ENCODE data around the gene PTPRT.

Gene PTPRT

DNA sequence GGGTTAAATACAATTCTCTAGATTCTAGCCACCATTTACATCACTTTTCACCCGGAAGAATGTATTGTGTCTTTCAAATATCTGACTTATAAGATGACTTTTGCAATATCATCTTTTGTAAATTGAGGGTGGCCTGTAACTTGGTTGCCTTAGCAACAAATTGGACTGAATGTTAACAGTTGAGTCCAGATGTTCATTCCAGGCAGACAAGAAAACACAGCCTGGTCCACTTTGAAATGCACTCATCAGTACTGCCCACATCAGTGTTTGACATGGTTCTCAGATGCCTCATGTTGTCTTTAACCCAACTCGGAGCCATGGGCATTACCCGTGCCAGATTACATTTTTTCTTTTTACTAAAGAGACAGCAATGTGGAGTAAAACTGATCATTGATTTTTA lies 789.9 kb downstream of the PTPRT start:
- Histone ChIP-seq H3K36me3 (ENCODE audit: low read length) (no peaks in the 10 kb centered on the region), H3K79me2 (ENCODE audit: insufficient read depth, low read length) (no peaks in the 10 kb centered on the region), H3K4me3 (ENCODE audit: insufficient read depth, low read length, poor library complexity, severe bottlenecking) (no peak overlapping the region), H2AFZ (ENCODE audit: low read depth, low read length, severe bottlenecking) (no peak overlapping the region), H3K9ac (ENCODE audit: low read length) (no peak overlapping the region), H4K20me1 (ENCODE audit: low read depth, low read length) (no peaks in the 10 kb centered on the region), H3K9me3 (ENCODE audit: insufficient read depth, low read length) (no peaks in the 10 kb centered on the region), H3F3A (ENCODE audit: insufficient read depth) (no peaks in the 10 kb centered on the region), H3K27ac (ENCODE audit: low read depth, low read length) (no peak overlapping the region), H3K27me3 (ENCODE audit: low read length) (no peaks in the 10 kb centered on the region), H3K9me2 (replicated peaks; ENCODE audit: insufficient read depth, low read length) (no peaks in the 10 kb centered on the region), H3K4me2 (ENCODE audit: low read depth, low read length, poor library complexity, severe bottlenecking) (no peak overlapping the region)
- TF ChIP-seq EZH2phosphoT487 (conservative IDR thresholded peaks at IDR 0.05; ENCODE audit: low read length): no peak
- TF ChIP-seq, protein P1, sequence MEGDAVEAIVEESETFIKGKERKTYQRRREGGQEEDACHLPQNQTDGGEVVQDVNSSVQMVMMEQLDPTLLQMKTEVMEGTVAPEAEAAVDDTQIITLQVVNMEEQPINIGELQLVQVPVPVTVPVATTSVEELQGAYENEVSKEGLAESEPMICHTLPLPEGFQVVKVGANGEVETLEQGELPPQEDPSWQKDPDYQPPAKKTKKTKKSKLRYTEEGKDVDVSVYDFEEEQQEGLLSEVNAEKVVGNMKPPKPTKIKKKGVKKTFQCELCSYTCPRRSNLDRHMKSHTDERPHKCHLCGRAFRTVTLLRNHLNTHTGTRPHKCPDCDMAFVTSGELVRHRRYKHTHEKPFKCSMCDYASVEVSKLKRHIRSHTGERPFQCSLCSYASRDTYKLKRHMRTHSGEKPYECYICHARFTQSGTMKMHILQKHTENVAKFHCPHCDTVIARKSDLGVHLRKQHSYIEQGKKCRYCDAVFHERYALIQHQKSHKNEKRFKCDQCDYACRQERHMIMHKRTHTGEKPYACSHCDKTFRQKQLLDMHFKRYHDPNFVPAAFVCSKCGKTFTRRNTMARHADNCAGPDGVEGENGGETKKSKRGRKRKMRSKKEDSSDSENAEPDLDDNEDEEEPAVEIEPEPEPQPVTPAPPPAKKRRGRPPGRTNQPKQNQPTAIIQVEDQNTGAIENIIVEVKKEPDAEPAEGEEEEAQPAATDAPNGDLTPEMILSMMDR (IDR thresholded peaks at IDR 0.05; ENCODE audit: insufficient read depth, low read length, poor library complexity, severe bottlenecking): no peak

DNA sequence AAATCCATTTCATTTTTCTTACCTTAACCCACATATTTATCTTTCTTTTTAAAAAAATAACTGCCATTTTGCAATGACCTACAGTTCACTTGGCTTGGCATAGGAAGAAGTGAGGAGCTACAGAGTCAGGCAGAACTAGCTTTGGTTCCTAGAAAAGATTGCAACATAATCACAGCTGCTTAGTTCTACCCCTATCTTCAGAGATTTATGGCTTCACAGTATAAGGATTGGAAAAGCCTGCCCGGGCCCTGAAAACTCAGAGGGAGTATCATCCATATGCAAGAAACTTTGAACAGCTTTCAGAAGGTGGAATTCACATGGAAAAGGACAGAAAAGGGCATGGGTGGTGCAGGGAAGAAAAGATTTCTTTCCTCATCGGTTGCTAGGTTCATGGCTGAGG lies 797.3 kb downstream of the PTPRT start:
- Histone ChIP-seq H3K36me3 (ENCODE audit: low read length) (no peaks in the 10 kb centered on the region), H3K79me2 (ENCODE audit: insufficient read depth, low read length) (no peaks in the 10 kb centered on the region), H3K9ac (ENCODE audit: low read length) (no peak overlapping the region), H3K27ac (ENCODE audit: low read depth, low read length) (no peak overlapping the region), H3K9me2 (replicated peaks; ENCODE audit: insufficient read depth, low read length) (no peaks in the 10 kb centered on the region), H4K20me1 (ENCODE audit: low read depth, low read length) (no peaks in the 10 kb centered on the region), H3F3A (ENCODE audit: insufficient read depth) (no peaks in the 10 kb centered on the region), H3K4me2 (ENCODE audit: low read depth, low read length, poor library complexity, severe bottlenecking) (no peak overlapping the region), H3K4me3 (ENCODE audit: insufficient read depth, low read length, poor library complexity, severe bottlenecking) (no peak overlapping the region), H3K9me3 (ENCODE audit: insufficient read depth, low read length) (no peaks in the 10 kb centered on the region), H2AFZ (ENCODE audit: low read depth, low read length, severe bottlenecking) (no peak overlapping the region), H3K27me3 (ENCODE audit: low read length) (no peaks in the 10 kb centered on the region)
- no peak for TF ChIP-seq EZH2phosphoT487 (conservative IDR thresholded peaks at IDR 0.05; ENCODE audit: low read length)
- TF ChIP-seq, protein P1 (IDR thresholded peaks at IDR 0.05; ENCODE audit: insufficient read depth, low read length, poor library complexity, severe bottlenecking): no peak

DNA sequence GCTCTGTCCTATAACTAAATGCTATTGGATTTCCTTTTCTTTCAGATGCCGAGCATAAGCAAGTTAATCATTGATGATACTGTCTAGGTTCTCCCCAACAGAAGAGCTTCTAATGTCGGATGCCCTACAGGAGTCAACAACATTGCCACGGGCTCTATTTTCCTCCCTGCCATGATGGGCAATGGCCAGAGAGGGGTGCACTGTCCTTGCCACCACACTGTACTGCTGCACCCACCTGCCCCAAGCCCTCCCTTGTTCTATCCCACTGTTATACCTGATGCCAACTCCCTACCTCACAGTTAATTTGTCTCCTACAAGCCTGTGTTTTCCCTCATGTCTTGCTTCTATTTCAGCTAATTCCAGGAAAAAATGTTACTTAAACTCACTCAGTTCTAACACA lies 797.9 kb downstream of the PTPRT start:
- Histone ChIP-seq H3F3A (ENCODE audit: insufficient read depth) (no peaks in the 10 kb centered on the region), H3K27ac (ENCODE audit: low read depth, low read length) (no peak overlapping the region), H3K4me2 (ENCODE audit: low read depth, low read length, poor library complexity, severe bottlenecking) (no peak overlapping the region), H3K9ac (ENCODE audit: low read length) (no peak overlapping the region), H3K79me2 (ENCODE audit: insufficient read depth, low read length) (no peaks in the 10 kb centered on the region), H3K27me3 (ENCODE audit: low read length) (no peaks in the 10 kb centered on the region), H3K9me2 (replicated peaks; ENCODE audit: insufficient read depth, low read length) (no peaks in the 10 kb centered on the region), H4K20me1 (ENCODE audit: low read depth, low read length) (no peaks in the 10 kb centered on the region), H3K36me3 (ENCODE audit: low read length) (no peaks in the 10 kb centered on the region), H3K4me3 (ENCODE audit: insufficient read depth, low read length, poor library complexity, severe bottlenecking) (no peak overlapping the region), H2AFZ (ENCODE audit: low read depth, low read length, severe bottlenecking) (no peak overlapping the region), H3K9me3 (ENCODE audit: insufficient read depth, low read length) (no peaks in the 10 kb centered on the region)
- no peak for TF ChIP-seq EZH2phosphoT487 (conservative IDR thresholded peaks at IDR 0.05; ENCODE audit: low read length)
- TF ChIP-seq, protein P1 (IDR thresholded peaks at IDR 0.05; ENCODE audit: insufficient read depth, low read length, poor library complexity, severe bottlenecking): no peak

All from SU-DHL-6 (cell line).